Natural killer cell (primary cell): Measurements from ENCODE around the gene SCRT2. TPM values are rescaled to one million over a fixed set of nuclear protein-coding genes. Genes with fewer than 3 reads are reported as not detected.
"Not testable (repeated sequence)": the region's sequence is repeated elsewhere in the genome, so short reads cannot be mapped to it uniquely, and the experiment has no call there.

Experiments used
- ATAC-seq, 3 donors: fragments of 150-1000 bp in 2 of 3; fragments of 200-7000 bp in 1 of 3; cut with Tn5 transposase; 1 replicate in 1 of 3; 2 replicates in 2 of 3; pipeline ENCODE4 v1.10.0; 2021; ENCODE audit warnings: mild to moderate bottlenecking in 2 of 3, moderate library complexity in 2 of 3
- DNase-seq, 2 donors: peaks; one replicate each; pipeline versions ENCODE4 v3.0.0 to v3.0.0-alpha.2; 2013 to 2021; ENCODE audit warnings: mixed read lengths in 1 of 2
- H3K27ac ChIP-seq: one replicate; pipeline ENCODE4 v1.5.1; 2013; ENCODE audit warnings: mild to moderate bottlenecking, low read length
- H3K27me3 ChIP-seq: one replicate; pipeline ENCODE4 v1.6.1; 2013; ENCODE audit warnings: low read length; ENCODE audit not compliant: control insufficient read depth, insufficient read depth
- H3K36me3 ChIP-seq: one replicate; pipeline ENCODE4 v1.6.1; 2013; ENCODE audit warnings: low read length; ENCODE audit not compliant: control insufficient read depth, insufficient read depth
- H3K4me1 ChIP-seq: one replicate; pipeline ENCODE4 v1.6.1; 2013; ENCODE audit warnings: low read length; ENCODE audit not compliant: control insufficient read depth, insufficient read depth
- H3K4me3 ChIP-seq: one replicate; pipeline ENCODE4 v1.5.1; 2013; ENCODE audit warnings: low read length
- H3K9me3 ChIP-seq: one replicate; pipeline ENCODE4 v1.6.1; 2013; ENCODE audit warnings: low read length; ENCODE audit not compliant: control insufficient read depth, insufficient read depth
- H3K27ac Mint-ChIP-seq, 2 donors: one replicate each; pipeline ENCODE4 v1.8.0; 2022; ENCODE audit warnings: mild to moderate bottlenecking in 2 of 2, mixed read lengths in 2 of 2, moderate library complexity in 1 of 2
- H3K27me3 Mint-ChIP-seq, 2 donors: one replicate each; pipeline ENCODE4 v1.8.0; 2022; ENCODE audit warnings: low read depth in 2 of 2, mixed read lengths in 2 of 2
- H3K36me3 Mint-ChIP-seq: one replicate; pipeline ENCODE4 v1.8.0; 2022; ENCODE audit warnings: mixed read lengths
- H3K4me1 Mint-ChIP-seq, 2 donors: one replicate each; pipeline ENCODE4 v1.8.0; 2022; ENCODE audit warnings: mixed read lengths in 2 of 2
- H3K4me3 Mint-ChIP-seq: one replicate; pipeline ENCODE4 v1.8.0; 2022; ENCODE audit warnings: mild to moderate bottlenecking, moderate library complexity, mixed read lengths
- H3K9me3 Mint-ChIP-seq, 2 donors: one replicate each; pipeline ENCODE4 v1.8.0; 2022; ENCODE audit warnings: mixed read lengths in 2 of 2
- WGBS: methylation state at CpG from one replicate; pipeline ENCODE4 v1.1.7; 2013; ENCODE audit warnings: missing lambda C conversion rate; ENCODE audit not compliant: insufficient coverage; 5-methylcytosine and 5-hydroxymethylcytosine counted together
- intact Hi-C: fragments of 100-400 bp; cut with micrococcal nuclease; formaldehyde crosslinking; loops from one replicate; pipeline ENCODE4 v1.14.2; 2022
- total RNA-seq, 4 donors: library from RNA; stranded (reverse); fragments of 120-200 nt in 1 of 4; gene quantifications; one replicate each; pipeline versions ENCODE4 v1.2.3 to v1.2.4, GENCODE V29; 2013 to 2022
- TF ChIP-seq, protein P1 (sequence below): fragments of 200-600 bp; IDR thresholded peaks from one replicate; pipeline ENCODE4 v1.8.0; 2022; ENCODE audit warnings: antibody characterized with exemption

Gene SCRT2
- total RNA-seq, 3 donors from 2014 or later (not counting 1 experiment from before 2014, with no cell fraction given) = not detected

DNA sequence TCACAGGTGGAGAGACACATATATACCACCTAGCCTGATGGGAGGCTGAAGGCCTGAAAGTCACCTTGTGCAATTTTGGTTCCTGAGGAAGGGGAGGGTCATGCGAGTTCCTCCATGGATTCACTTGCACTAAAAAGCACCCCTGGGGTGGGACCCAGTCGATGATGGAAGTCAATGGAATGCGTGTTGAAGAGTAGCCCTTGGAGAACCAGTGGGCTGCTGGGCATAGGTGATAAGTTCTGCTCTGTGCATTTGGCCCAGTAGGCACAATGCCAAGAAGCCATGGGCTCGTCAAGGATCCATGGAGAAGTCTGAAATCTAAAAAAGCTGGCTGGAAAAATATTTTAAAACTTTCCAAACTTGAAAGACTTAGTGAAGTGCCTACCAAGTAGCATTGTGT is 18.9 kb upstream of the SCRT2 start:
- TF ChIP-seq, protein P1, sequence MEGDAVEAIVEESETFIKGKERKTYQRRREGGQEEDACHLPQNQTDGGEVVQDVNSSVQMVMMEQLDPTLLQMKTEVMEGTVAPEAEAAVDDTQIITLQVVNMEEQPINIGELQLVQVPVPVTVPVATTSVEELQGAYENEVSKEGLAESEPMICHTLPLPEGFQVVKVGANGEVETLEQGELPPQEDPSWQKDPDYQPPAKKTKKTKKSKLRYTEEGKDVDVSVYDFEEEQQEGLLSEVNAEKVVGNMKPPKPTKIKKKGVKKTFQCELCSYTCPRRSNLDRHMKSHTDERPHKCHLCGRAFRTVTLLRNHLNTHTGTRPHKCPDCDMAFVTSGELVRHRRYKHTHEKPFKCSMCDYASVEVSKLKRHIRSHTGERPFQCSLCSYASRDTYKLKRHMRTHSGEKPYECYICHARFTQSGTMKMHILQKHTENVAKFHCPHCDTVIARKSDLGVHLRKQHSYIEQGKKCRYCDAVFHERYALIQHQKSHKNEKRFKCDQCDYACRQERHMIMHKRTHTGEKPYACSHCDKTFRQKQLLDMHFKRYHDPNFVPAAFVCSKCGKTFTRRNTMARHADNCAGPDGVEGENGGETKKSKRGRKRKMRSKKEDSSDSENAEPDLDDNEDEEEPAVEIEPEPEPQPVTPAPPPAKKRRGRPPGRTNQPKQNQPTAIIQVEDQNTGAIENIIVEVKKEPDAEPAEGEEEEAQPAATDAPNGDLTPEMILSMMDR = no peak
- Mint-ChIP-seq H3K27me3 (peaks cover 23 to 32% of the 10 kb centered on the region in 2 donors), H3K4me1 (no peaks in the 10 kb centered on the region), H3K36me3 (no peaks in the 10 kb centered on the region), H3K4me3 (no peak overlapping the region), H3K27ac (no peak overlapping the region), H3K9me3 (no peaks in the 10 kb centered on the region)
- H3K4me3 ChIP-seq = no peak overlapping the region
- intact Hi-C loops = no loop called here
- no peak for ATAC-seq
- H3K27ac ChIP-seq = no peak overlapping the region
- 76% methylated on average over 4 of the region's 4 CpGs for WGBS
- no peak for DNase-seq
- no peaks in the 10 kb centered on the region for H3K27me3 ChIP-seq
- no peaks in the 10 kb centered on the region for H3K36me3 ChIP-seq
- H3K4me1 ChIP-seq = no peaks in the 10 kb centered on the region
- no peaks in the 10 kb centered on the region for H3K9me3 ChIP-seq

DNA sequence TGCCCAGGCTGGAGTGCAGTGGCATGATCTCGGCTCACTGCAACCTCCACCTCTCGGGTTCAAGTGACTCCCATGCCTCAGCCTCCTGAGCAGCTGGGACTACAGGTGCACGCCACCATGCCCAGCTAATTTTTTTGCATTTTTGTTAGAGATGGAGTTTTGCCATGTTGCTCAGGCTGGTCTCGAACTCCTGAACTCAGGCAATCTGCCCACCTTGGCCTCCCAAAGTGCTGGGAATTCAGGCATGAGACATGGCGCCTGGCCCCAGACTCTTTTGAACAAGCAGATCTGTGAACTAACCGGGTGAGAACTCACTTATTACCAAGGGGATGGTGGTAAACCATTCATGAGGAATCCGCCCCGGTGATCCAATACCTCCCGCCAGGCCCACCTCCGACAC is 18.2 kb upstream of the SCRT2 start:
- peaks cover 26 to 32% of the 10 kb centered on the region in 2 donors for H3K27me3 Mint-ChIP-seq
- not testable (repeated sequence) for H3K4me3 Mint-ChIP-seq

DNA sequence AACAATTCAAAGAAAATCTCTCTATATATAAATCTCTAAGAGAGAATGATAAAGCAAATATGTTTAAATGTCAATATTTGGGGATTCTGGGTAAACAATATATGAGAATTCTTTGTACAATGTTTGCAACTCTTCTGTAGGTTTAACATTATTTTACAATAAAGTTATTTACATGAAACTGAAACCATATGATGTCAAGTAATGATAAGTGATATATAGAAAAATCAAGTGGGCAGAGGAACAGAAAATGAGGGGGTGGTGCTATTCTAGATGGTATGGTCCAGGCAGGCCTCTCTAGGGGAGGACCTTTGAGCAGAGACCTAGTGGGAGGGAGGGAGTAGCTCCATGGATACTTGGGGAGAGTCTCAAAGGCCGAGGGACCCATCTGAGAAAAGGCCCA is 16.4 kb upstream of the SCRT2 start:
- intact Hi-C loops = no loop called here
- Mint-ChIP-seq H3K27me3 (peaks cover 27 to 42% of the 10 kb centered on the region in 2 donors), H3K9me3 (no peaks in the 10 kb centered on the region), H3K36me3 (no peaks in the 10 kb centered on the region), H3K4me3 (no peak overlapping the region), H3K4me1 (no peaks in the 10 kb centered on the region), H3K27ac (no peak overlapping the region)
- Histone ChIP-seq H3K9me3 (no peaks in the 10 kb centered on the region), H3K27ac (no peak overlapping the region), H3K36me3 (no peaks in the 10 kb centered on the region), H3K4me1 (no peaks in the 10 kb centered on the region), H3K4me3 (no peak overlapping the region), H3K27me3 (no peaks in the 10 kb centered on the region)
- TF ChIP-seq, protein P1 = no peak
- WGBS = 63% methylated on average over 1 of the region's 1 CpG
- no peak for DNase-seq
- ATAC-seq = no peak

More for the DNA sequence above, 18.2 kb upstream of the SCRT2 start:
- H3K36me3 ChIP-seq, H3K27ac Mint-ChIP-seq, H3K9me3 ChIP-seq, H3K36me3 Mint-ChIP-seq, ATAC-seq, H3K9me3 Mint-ChIP-seq, H3K27me3 ChIP-seq, H3K4me1 Mint-ChIP-seq, H3K4me3 ChIP-seq, intact Hi-C loops, DNase-seq, H3K4me1 ChIP-seq, H3K27ac ChIP-seq: not testable (repeated sequence)
- WGBS = 94% methylated on average over 10 of the region's 10 CpGs

DNA sequence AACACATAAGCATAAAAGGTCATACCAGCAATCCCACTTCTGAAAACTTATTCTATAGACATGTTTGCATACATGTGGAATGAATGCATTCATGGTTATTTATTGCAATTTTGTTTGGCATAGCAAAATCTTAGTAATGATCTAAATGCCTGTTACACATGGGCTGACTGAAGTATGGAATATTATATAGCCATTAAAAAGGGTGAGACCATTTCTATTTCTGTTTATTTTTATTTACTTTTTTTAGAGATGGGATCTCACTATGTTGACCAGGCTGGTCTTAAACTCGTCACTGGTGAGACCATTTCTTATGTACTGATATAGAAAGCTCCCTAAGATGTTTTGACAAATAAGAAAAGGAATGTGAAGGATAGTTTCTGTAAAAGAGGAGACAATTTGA is 14.3 kb upstream of the SCRT2 start:
- no peak overlapping the region for H3K4me3 Mint-ChIP-seq
- TF ChIP-seq, protein P1 = no peak
- DNase-seq = no peak
- Histone ChIP-seq H3K4me1 (no peaks in the 10 kb centered on the region), H3K27me3 (no peaks in the 10 kb centered on the region), H3K9me3 (no peaks in the 10 kb centered on the region), H3K4me3 (no peak overlapping the region), H3K36me3 (no peaks in the 10 kb centered on the region), H3K27ac (no peak overlapping the region)
- intact Hi-C loops = no loop called here
- peaks cover 27 to 35% of the 10 kb centered on the region in 2 donors for H3K27me3 Mint-ChIP-seq
- no peak overlapping the region for H3K27ac Mint-ChIP-seq
- no peak for ATAC-seq
- no peaks in the 10 kb centered on the region for H3K9me3 Mint-ChIP-seq
- H3K36me3 Mint-ChIP-seq = no peaks in the 10 kb centered on the region
- WGBS = 63% methylated on average over 1 of the region's 1 CpG
- no peaks in the 10 kb centered on the region for H3K4me1 Mint-ChIP-seq
